Fibroblast of gingiva (primary cell): ENCODE results near the gene MARK3.
"Not testable (repeated sequence)": the region's sequence is repeated elsewhere in the genome, so short reads cannot be mapped to it uniquely, and the experiment has no call there.

ENCODE experiments used
- DNase-seq: peaks from one replicate; pipeline ENCODE4 v3.0.0-alpha.2; 2011; ENCODE audit warnings: low read depth

Gene MARK3

DNA sequence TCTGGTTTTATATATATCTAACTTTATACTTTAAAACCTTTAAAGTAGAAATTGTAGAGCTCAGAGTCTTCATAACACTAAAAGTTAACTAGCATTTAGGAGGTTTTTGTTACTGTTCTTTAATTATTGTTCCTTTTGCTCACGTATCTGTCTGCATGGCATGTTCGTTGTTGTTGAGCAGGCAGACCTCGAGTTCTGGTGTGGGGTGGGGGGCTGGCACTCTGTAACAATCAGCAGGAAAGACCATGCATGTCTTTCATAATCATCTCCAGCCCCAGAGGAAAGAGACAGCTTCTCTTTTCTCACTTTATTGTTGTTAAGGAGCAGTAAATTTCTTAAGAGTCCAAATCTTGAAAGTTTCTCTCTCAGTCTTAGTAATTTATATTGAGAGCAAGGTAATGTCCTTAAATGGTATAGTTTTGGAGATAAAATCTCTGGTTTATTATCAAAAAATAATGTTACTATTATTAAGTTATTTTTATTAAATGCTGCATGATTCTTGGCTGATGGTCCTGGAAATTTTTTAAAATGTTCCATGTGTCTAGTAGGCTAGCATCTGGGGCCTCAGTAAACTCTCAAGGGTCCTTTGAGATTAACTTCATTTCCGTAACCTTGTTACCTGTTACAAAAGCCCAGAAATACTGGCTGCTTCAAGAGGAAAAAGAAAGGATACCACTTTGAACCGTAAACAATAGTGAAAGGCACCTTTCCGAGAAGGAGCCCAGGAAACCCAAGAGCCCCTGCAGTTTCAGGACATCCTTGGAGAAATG lies 107.1 kb downstream of the MARK3 start:
- DNase-seq: no peak

DNA sequence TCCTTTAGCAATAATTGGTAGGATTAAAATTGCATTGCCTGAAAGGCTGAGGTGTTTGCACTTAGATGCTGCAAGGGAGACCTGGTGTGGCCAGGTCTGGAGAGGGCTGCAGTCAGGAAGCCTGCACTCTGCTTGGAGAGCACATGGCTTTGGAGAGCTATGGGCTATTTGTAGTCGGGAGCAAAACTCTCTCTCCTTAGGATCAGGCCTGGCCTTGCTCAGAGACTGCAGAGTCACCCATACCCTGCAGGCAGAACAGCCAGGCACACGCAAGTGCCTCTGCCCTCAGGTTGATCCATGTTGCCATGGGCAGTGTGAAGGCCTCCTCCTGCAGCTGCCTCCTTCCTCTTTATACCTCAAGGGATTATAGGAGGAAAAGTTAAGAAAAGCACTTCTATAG lies 110.6 kb downstream of the MARK3 start:
- no peak for DNase-seq

GRCh38 chr14:103496776-103497175 lies 111.6 kb downstream of the MARK3 start:
- DNase-seq: peak; percentile 42

- no peak for DNase-seq
Measured at GRCh38 chr14:103499709-103500108, 114.5 kb downstream of the MARK3 start.

DNA sequence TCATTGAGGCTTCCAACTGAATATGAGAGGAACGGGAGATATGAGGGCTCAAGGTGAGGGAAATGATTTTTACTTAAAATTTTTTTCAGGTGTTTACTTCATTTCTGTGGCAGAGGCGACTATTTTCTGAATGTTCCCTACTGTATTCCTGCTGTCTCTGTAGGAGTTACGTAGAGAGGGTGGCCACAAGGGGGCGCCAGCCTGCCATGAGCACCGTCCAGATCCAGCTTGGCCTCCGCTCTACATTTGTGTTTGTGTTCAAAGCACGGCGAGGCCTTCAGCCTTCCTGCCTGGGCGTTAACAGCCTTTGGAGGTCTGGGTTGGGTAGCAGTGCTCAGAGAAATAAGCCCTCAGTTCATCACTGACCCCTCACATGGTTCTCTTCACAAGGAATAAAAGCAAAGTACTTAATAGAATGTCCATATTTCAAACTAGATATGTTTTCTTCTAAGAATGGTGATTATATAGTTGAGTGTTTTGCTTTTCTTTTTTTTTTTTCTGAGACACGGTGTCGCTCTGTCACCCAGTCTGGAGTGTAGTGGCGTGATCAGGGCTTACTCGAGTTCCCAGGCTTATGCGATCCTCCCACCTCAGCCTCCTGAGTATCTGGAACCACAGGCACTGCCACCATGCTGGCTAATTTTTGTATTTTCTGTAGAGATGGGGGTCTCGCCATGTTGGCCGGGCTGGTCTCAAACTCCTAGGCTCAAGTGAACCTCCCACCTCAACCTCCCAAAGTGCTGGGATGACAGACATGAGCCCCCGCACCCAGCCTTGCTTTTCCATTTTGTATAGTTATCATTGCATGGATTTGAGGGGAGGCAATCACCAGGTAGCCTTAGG lies 115.2 kb downstream of the MARK3 start:
- DNase-seq: peak; percentile 82

GRCh38 chr14:103501041-103501870 lies 116.0 kb downstream of the MARK3 start:
- no peak for DNase-seq

DNA sequence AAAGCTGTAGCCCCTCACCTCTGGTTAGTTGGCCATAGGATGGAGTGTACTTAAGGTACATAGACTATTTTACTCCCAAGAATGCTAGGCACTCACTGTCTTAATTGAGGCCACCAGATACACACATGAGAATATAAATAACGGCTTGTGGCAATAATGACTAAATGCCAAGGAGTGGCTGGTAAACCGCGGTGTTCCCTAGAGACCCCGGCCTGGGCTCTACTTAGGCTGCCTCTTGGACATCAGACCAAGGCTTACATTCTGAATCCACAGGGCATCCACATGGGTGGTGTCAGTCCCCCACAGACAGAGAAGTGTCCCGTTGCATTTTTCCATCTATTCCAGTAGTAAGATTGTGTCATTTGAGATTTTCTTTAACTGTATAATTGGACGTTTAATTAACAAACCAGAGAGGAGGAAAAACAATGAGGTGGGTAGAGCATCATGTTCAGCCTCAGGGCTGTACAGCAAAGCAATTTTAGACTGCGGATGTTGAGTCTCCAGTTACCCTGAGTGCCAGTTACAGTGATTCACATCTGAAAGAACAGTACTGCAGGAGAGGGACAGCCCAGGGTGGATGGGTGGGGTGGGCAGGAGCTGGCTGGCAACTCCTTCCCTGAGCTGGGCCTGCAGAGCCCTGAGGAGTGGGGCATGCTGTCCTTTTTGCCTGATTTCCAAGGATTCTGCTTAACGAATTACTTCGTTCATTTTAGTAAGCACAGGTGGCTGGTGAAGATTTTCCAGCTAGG lies 116.9 kb downstream of the MARK3 start:
- no peak for DNase-seq

- no peak for DNase-seq
Measured at GRCh38 chr14:103502877-103503276, 117.7 kb downstream of the MARK3 start.

GRCh38 chr14:103503296-103503695 lies 118.1 kb downstream of the MARK3 start:
- no peak for DNase-seq

GRCh38 chr14:103504991-103505565 lies 119.9 kb downstream of the MARK3 start:
- no peak for DNase-seq

DNA sequence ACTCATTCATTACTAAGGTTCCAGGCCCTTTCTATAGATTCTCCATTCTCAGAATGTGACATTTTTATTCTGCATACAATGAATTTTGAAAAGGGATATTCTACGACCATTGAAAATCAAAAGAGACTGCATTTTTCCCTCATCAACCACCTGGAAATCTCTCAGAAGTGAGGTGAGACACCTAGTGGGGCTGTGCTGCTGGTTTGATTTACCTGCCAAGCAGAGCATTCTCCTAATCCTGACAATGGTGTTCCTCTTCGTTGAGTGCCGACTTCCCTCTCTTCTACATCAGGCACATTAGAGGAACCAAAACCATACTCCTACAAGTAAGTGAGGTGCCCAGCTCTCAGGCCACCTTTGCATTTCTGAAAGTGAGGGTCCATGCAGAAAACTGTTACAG lies 122.5 kb downstream of the MARK3 start:
- DNase-seq: no peak

DNA sequence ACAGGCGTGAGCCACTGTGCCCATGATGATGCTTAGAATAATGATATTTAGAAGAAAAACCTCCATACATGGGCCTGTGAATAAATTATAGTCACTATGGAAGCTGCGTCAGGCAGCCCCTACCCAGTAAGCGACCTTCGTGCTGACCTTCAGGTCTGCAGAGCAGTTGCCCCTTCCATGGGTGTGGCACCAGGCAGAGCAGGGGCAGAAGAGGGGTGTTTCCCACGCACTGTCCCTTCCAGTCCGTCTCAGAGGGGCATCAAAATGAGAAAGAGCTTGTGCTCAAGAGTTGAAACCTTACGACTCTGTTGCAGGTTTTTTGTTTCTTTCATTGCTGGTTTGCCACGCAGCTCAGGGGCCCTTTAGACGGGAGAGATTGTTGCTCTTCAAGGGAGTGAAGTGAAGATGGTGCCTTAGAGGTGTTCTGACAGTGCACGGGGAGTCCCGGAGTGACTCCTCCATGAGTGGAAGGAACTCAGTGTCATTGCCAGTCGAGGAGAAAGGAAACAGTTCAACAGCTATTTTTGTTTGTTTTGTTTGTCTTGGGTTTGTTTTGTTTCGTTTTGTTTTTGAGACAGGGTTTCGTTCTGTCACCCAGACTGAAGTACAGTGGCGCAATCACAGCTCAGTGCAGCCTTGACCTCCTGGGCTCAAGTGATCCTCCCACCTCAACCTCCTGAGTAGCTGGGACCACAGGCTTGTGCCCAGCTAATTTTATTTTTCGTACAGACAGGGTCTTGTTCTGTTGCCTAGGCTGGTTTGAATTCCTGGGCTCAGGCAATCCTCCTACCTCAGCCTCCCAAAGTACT lies 123.5 kb downstream of the MARK3 start:
- no peak for DNase-seq

GRCh38 chr14:103509864-103510723 lies 124.9 kb downstream of the MARK3 start:
- no peak for DNase-seq

GRCh38 chr14:103510724-103511693 lies 125.8 kb downstream of the MARK3 start:
- DNase-seq: no peak

DNA sequence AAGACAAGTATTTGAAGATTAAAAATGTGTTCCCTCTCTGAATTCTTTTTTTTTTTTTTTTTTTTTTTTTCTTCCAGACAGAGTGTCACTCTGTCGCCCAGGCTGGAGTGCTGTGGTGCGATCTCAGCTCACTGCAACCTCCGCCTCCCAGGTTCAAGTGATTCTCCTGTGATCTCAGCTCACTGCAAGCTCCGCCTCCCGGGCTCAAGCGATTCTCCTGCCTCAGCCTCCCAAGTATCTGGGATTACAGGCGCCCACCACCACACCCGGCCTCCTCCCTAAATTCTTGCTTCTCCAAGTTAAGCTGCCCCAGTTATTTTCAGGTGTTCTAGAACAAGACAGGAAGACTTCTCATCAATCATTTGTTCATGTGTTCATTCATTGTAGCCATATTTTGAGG lies 127.0 kb downstream of the MARK3 start:
- DNase-seq: not testable (repeated sequence)

- DNase-seq: peak; percentile 82
Measured at GRCh38 chr14:103512701-103513611, 127.7 kb downstream of the MARK3 start.
